ENCODE data around the gene GRM7. TPM values are rescaled to one million over a fixed set of nuclear protein-coding genes. Genes with fewer than 3 reads are reported as not detected.

GRM7 gene
- total RNA-seq, 1 experiment from 2014 or later: not detected

- DNase-seq (ENCODE audit: low read depth): no peak
These were observed 446.5 kb downstream of the GRM7 start for GRCh38 chr3:7307410-7307809.

DNA sequence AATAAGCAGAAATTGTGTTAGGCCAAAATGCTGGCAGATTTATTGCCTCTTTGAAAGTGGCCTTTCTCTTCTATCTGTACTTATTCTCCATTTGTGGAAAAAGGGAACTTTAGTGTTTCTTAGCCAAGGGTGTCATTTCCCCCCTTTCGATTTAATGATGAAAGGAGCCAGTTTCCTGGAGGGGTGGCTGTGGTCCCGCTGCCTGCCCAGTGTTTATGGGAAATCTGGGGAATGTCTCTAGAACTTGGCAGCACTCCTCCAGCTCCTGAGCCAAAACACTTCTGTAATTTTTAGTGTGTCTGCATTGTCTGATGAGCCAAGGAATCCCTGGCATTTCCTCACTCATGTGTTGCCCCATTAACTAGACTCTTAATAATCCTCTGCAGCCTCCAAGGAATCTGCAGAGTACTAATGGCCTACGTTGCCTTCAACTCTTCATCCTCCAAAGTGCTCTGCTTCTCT lies 448.8 kb downstream of the GRM7 start:
- DNase-seq (ENCODE audit: low read depth): no peak

DNA sequence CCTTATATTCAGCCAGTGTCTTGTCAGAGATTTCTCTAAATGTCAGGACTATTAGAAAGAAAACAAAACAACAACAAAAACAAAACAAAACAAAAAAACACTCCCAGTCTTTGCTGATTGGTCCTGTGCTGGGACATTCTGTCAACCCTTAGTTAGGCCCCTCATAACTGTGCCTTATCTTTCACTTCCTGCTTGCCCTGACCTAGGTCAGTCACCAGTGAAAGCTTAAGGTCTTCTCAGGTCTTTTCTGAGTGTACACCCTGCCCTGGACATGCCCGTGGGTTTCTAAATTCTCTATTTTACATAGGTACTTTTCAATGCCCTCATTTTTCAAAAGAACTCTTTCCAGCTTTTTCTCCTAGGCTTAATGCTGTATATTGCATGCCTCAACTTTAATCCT lies 454.1 kb downstream of the GRM7 start:
- no peak for DNase-seq (ENCODE audit: low read depth)

- no peak for DNase-seq (ENCODE audit: low read depth)
These were observed 462.2 kb downstream of the GRM7 start for GRCh38 chr3:7322957-7323669.

GRCh38 chr3:7328339-7328738 lies 467.4 kb downstream of the GRM7 start:
- DNase-seq (ENCODE audit: low read depth): no peak

GRCh38 chr3:7332696-7333095 lies 471.8 kb downstream of the GRM7 start:
- no peak for DNase-seq (ENCODE audit: low read depth)

- no peak for DNase-seq (ENCODE audit: low read depth)
These were observed 472.2 kb downstream of the GRM7 start for GRCh38 chr3:7333125-7333524.

- DNase-seq (ENCODE audit: low read depth): no peak
These were observed 479.9 kb downstream of the GRM7 start for GRCh38 chr3:7340795-7341194.

- no peak for DNase-seq (ENCODE audit: low read depth)
These were observed 485.4 kb downstream of the GRM7 start for GRCh38 chr3:7346364-7346763.

DNA sequence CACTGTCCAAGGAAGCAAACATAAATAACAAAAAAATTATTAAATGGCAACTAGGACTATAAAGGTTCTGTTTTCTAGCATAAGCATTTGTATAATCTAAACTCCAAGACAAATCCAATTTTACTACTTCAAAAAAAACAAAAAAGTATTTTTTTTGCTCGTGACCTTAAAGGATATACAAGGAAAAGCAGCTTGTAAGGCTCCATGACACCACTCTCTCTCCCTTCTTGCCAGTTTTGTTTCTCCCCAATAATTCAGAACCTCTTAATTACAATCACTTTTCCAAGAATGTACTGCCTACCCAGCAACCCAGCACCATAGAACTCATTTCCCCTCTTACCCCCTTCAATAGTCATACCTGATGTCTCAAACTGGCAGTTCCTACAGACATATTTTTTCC lies 496.2 kb downstream of the GRM7 start:
- DNase-seq (ENCODE audit: low read depth): no peak

- no peak for DNase-seq (ENCODE audit: low read depth)
These were observed 507.1 kb downstream of the GRM7 start for GRCh38 chr3:7367968-7368367.

DNA sequence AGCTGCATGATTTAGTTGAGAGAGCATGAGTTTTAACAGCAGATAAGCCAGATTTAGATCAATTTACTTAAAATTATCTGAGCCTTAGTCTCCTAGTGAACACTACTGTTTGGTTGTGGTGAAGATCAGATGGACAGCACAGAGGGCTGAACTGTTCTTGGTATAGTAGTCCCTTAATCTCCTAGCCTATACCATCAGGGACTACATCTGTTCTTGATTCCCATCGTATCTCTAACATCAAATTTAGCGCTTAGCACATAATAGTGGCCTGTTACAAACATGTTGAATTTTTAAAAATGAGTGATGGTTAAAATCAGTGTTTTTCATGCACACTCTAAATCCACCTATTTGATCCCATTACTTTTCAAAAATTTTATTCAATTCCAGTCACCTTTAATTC lies 507.7 kb downstream of the GRM7 start:
- DNase-seq (ENCODE audit: low read depth): no peak

DNA sequence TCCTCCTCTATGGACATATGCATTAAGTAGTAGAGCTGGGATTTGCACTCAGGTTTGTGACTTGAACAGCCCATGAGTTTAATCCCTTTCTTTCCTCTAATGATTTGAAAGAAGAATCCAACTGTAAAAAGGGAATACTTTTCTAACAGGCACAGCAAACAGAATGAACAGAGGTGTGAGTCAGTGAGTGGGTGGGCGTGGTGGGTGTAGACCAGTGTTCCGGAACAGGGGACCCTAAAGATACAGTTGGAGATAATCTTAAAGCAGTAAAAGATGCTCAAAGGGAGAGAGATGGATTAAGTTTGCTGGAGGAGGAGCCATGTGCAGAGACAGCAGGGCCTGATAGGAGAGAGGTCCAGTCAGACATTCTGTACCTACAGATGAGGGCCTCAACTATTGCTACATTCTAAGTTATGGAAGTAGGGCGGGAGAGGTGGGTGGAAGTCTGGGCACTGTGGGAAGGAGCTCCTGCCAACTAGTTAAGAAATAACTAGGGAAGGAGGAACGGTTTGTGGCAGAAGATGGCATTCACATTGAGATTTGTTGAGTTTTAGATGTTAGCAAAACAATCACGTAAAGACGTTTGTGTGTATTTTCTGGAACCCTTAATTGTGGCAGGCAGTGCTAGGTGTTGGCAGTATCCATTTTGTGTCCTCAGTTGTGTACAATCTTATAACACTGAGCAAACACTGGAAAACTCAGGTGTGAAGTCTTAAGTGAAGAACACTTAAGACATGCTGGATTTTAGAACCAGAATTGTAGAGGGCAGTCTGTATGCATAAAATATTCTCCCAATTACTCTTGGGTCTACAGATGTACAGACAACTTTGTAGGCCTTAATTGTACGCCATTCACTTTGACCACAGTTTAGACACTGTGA lies 511.0 kb downstream of the GRM7 start:
- DNase-seq (ENCODE audit: low read depth): no peak

DNA sequence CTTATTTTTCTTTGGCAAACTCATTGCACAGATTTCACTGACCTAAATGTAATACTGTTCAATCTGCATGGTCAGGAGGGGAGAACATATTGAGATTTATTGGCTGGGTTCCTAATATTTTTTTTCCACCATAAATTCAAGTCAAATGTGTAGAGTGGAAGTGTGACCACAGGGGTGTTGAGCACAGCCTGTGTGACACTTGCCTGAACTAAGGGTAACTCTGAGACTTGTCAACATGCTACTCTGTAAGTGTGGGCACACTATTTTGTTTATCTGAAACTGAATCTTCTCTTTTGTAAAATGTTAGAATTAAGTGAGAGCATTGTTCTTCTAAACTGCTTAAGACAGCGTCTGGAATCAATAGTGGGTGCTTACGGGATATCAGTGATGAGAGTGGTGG lies 516.2 kb downstream of the GRM7 start:
- DNase-seq (ENCODE audit: low read depth): no peak

DNA sequence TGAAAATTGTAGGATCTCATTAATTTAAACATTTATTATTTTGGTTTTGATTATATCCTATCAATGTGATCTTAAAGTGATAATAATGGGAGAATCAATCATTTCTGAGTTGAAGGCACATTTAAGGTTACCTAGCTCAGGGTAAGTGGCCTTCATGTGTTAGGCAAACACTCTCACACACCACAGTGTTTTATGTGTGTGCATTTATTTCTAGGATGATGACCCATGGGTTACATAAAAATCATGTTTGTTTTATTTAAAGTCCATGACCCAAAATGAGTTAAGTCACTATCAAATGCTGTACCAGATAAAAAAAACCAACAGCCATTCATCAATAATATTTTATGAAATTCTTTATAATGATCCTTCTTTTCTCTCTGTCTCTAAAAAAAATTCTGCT lies 520.8 kb downstream of the GRM7 start:
- no peak for DNase-seq (ENCODE audit: low read depth)

DNA sequence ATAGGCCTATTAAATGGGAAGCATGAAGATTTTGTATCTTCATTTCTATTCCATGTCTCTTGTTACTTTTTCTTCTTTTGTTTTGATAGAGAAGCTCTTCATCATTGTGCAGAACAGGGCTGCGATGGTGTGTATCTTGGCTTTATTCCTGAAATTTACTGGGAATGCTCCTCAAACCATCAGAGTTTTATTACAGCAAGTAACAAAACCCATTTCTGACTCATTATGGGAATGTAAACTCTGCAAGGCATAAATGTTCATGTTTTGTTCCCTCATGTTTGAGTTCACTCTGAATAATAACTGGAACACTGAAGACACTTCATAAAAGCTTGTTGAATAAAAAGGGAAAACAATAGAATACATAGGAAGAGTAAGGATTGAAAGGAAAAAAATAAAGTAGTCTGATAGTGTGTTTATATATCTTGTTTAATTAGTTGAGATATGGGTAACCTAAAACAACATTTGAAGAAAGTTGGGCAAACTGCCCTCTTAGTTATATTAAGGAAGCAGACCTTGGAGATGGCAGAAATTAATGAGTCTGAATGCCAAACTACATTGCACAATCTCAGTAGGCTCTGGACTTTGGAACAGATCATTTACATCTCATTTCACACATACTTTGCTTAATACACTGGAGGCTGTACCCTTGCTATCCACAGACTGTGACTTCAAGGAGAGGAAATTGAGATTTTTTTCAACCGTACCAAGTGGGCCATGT lies 521.5 kb downstream of the GRM7 start:
- no peak for DNase-seq (ENCODE audit: low read depth)

GRCh38 chr3:7385635-7386034 lies 524.7 kb downstream of the GRM7 start:
- DNase-seq (ENCODE audit: low read depth): no peak

GRCh38 chr3:7388026-7388425 lies 527.1 kb downstream of the GRM7 start:
- no peak for DNase-seq (ENCODE audit: low read depth)

- DNase-seq (ENCODE audit: low read depth): no peak
These were observed 531.3 kb downstream of the GRM7 start for GRCh38 chr3:7392206-7392605.

- DNase-seq (ENCODE audit: low read depth): no peak
These were observed 533.2 kb downstream of the GRM7 start for GRCh38 chr3:7393944-7394605.

DNA sequence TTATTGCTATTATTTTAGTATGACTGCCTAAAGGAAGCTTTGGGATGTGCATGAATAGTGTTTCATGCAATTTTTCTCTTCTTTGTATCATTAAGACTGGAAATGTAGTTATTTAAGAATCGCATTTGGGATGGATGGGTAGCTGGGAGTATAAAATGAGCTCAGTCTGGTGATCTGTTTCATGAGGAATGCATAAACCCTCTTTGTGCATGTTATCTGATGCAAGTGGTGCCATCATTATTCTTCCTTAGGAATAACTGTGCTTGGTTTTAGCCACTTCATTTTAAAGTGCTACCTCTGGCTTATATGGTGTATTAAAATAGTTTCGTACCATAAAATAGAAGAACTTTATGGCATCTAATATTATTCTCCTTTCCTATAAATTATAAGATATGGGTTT lies 535.6 kb downstream of the GRM7 start:
- no peak for DNase-seq (ENCODE audit: low read depth)

DNA sequence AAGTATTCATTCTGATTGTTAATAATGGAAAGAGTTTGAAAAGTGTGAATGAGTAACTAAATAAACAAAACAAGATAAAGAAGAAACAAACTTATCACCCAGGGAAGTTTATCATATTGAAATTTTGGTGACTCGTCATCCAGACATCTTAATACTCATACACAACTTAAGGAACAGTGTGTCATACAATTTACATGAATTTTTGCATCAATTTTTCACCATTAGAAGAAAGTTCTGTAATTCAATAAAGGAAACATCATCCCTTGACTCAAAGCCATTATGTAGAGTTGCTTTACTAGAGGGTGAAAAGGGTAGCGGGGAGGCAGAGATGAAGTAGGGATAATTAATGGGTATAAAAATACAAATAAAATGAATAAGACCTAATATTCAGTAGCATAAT lies 536.2 kb downstream of the GRM7 start:
- no peak for DNase-seq (ENCODE audit: low read depth)

All from Daoy (cell line).